Measurements from ENCODE around the gene ELMO3. TPM values are rescaled to one million over a fixed set of nuclear protein-coding genes. Genes with fewer than 3 reads are reported as not detected.
A peak's percentile ranks its signal among the peaks of the same experiment; 100 is the strongest.

ELMO3 gene
- total RNA-seq, 2 experiments from 2014 or later: 7.6 to 7.8 TPM

- no peak overlapping the region for H2AFZ ChIP-seq (ENCODE audit: low read length)
- no peaks in the 10 kb centered on the region for H4K20me1 ChIP-seq (ENCODE audit: insufficient read depth, low read length)
- no peaks in the 10 kb centered on the region for H3K9me2 ChIP-seq (ENCODE audit: insufficient read depth, low read length)
- peaks cover 20% of the 10 kb centered on the region for H3K4me1 ChIP-seq (ENCODE audit: insufficient read depth, low read length, poor library complexity, severe bottlenecking)
- H3K27ac ChIP-seq (ENCODE audit: low read depth, low read length, poor library complexity, severe bottlenecking): no peak overlapping the region
- TF ChIP-seq EZH2phosphoT487 (IDR thresholded peaks at IDR 0.05; ENCODE audit: borderline replicate concordance, low read depth, low read length) (no peak), CTCF (conservative IDR thresholded peaks at IDR 0.05; ENCODE audit: low read length) (no peak)
- H3K4me3 ChIP-seq (ENCODE audit: low read depth, low read length, poor library complexity, severe bottlenecking): no peak overlapping the region
- DNase-seq (ENCODE audit: low spot score): no peak
- H3K9me3 ChIP-seq (ENCODE audit: low read length): no peaks in the 10 kb centered on the region
- ChIA-PET CTCF (ENCODE audit: unreplicated experiment) (interaction anchor here (0.6 kb wide), 1 partner anchor 45 kb away, joined by 3 read pairs; the partner anchor contains the start of gene E2F4), POLR2A (interaction anchor here (2.1 kb wide), 1 partner anchor 11 kb away, joined by 11 read pairs; the partner anchor contains the start of gene TMEM208)
- H3K36me3 ChIP-seq (ENCODE audit: insufficient read depth, low read length): peaks cover 27% of the 10 kb centered on the region
- no peak overlapping the region for H3K4me2 ChIP-seq (ENCODE audit: low read length)
- intact Hi-C loops (cut with micrococcal nuclease; ENCODE audit: unreplicated experiment): no loop called here
- H3K79me2 ChIP-seq (ENCODE audit: insufficient read depth, low read depth, low read length): no peaks in the 10 kb centered on the region
- BruUV-seq (replicated peaks): TSS peak; percentile 42
Observed at GRCh38 chr16:67237396-67238277, 38.7 kb downstream of the ELMO3 start.

GRCh38 chr16:67238278-67238575 is 39.3 kb downstream of the ELMO3 start:
- Histone ChIP-seq H3K79me2 (ENCODE audit: insufficient read depth, low read depth, low read length) (no peaks in the 10 kb centered on the region), H3K9me2 (ENCODE audit: insufficient read depth, low read length) (no peaks in the 10 kb centered on the region), H2AFZ (ENCODE audit: low read length) (no peak overlapping the region), H4K20me1 (ENCODE audit: insufficient read depth, low read length) (no peaks in the 10 kb centered on the region), H3K4me1 (ENCODE audit: insufficient read depth, low read length, poor library complexity, severe bottlenecking) (peaks cover 21% of the 10 kb centered on the region), H3K36me3 (ENCODE audit: insufficient read depth, low read length) (peaks cover 25% of the 10 kb centered on the region; the same call in 1 of the 2 replicates), H3K4me2 (ENCODE audit: low read length) (no peak overlapping the region), H3K4me3 (ENCODE audit: low read depth, low read length, poor library complexity, severe bottlenecking) (no peak overlapping the region), H3K27ac (ENCODE audit: low read depth, low read length, poor library complexity, severe bottlenecking) (no peak overlapping the region), H3K9me3 (ENCODE audit: low read length) (no peaks in the 10 kb centered on the region)
- BruUV-seq (replicated peaks): no TSS peak
- ChIA-PET CTCF (ENCODE audit: unreplicated experiment) (interaction anchor here (0.6 to 1.7 kb wide), 2 partner anchors 11 to 46 kb away, joined by 3 read pairs; partner anchors contain the start of genes E2F4 and TMEM208), POLR2A (no interaction called here)
- intact Hi-C loops (cut with micrococcal nuclease; ENCODE audit: unreplicated experiment): no loop called here
- no peak for DNase-seq (ENCODE audit: low spot score)
- TF ChIP-seq EZH2phosphoT487 (IDR thresholded peaks at IDR 0.05; ENCODE audit: borderline replicate concordance, low read depth, low read length) (no peak), CTCF (conservative IDR thresholded peaks at IDR 0.05; ENCODE audit: low read length) (no peak)
